Mesenteric fat pad (tissue), 1 donor: Measurements from ENCODE around the gene JPT1. TPM values are rescaled to one million over a fixed set of nuclear protein-coding genes. Genes with fewer than 3 reads are reported as not detected.

ENCODE experiments used
- DNase-seq: peaks from one replicate; pipeline ENCODE4 v3.0.0-alpha.2; 2020; ENCODE audit warnings: low spot score
- total RNA-seq: library from RNA; stranded (reverse); fragmentation: NEBNext Ultra II Directional; extraction: Animal tissue kit (Norgen Biotek cat#: 25700); gene quantifications from one replicate; pipeline ENCODE4 v1.2.1, GENCODE V29; 2021
- donor health status: DM: yes; HTN: yes; CAD: no.

Gene JPT1
- total RNA-seq, 1 donor from 2014 or later: 28.6 TPM

DNA sequence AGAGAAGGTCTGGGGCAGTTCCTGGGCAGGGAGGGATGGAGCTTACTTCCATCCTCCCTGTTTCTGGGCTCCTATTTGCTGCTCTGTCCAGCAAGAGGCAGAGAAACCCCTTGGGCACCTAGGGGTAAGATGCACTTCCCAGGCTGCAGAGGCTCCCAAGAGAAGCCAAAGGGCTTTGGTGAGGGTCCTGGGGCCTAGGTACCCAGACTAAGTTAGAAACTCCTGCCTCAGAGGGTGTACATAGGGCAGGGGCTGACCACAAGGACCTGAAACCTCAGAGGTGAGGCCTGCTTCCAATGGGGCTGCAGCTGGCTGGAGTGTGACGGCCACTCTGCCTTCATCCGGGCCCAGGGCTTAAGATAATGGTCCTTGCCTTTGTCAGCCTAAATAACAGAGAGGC, 46.1 kb downstream of the JPT1 start:
- DNase-seq: no peak

DNA sequence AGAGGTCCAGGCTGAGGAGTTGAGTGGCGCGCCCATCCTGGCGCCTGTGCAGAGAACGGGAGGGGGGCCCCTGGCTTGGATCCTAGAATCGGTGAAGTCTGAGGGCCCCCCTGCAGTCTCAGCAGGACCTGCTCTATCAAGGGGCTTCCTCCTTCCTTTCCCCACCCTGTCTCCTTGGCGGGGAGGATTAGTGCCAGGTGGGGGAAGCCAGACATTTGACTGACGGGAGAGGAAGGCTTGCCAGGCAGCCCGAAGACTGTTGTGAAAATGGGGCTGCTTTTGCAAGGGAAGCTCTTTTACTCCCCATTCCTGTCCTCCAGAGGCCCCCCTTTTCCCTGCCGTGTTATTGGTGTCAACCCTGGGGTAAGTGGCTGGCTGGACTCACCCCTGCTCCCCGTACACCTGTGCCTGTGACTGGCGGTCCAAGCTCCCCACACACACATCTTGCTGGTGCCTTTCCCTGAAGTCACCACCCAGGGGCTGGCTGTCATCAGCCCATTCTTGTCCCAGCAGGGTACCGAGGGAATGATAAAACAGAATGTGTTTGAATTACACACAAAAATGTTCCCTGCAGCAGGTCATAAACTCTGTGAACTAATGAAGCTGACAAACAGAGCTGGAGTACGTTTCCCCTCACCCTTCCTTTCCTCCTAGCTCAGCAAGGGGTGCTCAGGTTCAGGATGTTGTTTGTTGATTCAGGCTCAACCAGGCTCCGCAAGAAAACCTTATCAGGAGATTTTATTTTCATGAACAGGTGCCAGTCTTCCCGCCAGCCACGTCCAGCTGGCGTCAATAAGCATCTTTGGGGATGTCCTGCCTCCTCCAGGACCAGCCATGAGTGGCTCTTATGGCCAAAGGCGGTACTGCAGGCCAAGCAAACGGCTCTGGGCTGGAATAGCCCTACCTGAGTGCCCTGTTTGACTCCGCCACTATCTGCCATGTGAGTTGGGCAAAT, 48.9 kb downstream of the JPT1 start:
- no peak for DNase-seq

DNA sequence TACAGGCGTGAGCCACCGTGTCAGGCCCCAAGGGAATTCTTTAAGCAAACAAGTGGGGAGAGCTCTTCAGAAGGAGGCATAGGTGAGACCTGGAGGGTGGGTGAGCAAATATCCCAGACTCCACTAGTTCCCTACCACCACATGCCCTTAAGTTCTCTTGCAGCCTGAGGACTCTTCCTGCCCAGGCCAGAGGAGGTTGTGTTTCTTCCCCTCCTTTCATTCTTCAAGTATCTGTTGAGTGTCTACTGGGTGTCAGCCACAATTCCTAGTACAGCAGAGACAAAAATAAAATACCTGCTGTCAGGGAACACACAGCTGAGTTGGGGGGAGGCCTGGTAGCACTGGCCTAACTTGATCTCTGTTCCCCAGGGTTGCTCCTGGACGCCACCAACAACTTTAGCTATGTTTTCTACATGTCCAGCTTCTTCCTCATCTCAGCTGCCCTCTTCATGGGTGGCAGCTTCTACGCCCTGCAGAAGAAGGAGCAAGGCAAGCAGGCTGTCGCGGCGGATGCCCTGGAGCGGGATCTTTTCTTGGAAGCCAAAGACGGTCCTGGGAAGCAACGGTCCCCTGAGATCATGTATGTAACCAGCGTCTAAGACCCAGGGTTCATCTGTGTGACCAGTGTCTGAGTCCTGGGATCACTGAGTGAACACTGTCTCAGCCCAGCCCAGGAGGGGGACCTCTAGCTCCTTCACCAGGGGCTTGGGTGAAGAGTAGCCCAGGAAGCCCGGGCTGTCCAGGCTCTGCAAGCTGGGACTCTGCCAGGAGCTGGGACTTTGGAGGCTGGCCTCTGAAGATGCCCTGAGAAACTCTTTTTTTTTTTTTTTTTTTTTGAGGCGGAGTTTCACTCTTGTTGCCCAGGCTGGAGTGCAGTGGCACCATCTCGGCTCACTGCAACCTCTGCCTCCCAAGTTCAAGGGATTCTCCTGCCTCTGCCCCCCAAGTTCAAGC, 50.4 kb downstream of the JPT1 start:
- no peak for DNase-seq

- DNase-seq: no peak
Measured at GRCh38 chr17:75102385-75102821, 51.9 kb downstream of the JPT1 start.

- no peak for DNase-seq
Measured at GRCh38 chr17:75099881-75100595, 54.3 kb downstream of the JPT1 start.

DNA sequence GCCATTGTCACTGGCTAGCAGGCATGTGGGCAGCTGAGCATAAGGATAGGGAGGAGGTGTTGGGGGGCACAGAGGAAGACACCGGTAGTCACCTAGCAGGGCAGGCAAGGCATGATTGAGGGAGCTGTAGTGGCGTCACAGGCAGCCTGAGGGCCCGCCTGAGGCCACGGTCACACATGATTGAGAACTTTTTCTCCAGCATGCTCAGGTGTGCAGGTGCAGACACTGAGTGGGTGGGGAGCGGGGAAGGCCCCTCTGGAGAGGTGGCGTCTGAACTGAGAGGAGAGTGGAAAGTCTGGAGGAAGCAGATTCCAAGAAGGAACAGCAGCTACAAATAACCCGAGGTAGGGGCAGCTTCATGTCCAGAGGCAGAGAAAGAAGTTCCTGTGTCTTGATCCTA, 55.5 kb downstream of the JPT1 start:
- DNase-seq: no peak

GRCh38 chr17:75097865-75098264, 56.4 kb downstream of the JPT1 start:
- no peak for DNase-seq

GRCh38 chr17:75096082-75096625, 58.2 kb downstream of the JPT1 start:
- no peak for DNase-seq

DNA sequence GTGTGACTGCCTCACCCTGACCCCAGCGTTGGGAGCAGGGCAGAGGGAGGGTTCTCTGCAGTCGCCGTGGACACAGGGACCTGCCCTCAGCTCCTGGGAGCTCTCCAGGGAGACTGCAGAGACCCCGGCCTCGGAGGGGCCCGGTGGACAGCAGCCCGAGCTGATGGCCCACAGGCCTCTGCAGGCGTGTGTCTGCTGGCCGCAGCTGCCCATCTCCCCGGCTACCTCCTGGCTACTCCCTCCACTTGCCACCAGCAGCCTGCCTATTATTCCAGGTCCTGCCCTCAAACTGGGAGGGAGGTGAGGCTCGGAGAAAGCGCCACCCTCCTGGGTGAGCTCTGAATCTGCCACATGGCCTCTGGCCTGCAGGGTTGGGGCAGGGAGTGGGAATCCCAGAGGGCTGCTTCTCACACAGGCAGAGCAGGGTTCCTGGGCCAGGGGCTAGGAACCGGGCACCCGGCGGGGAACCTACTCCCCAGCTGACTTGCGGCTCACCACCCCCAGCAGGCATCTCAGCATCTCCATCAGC, 59.4 kb downstream of the JPT1 start:
- DNase-seq: no peak

DNA sequence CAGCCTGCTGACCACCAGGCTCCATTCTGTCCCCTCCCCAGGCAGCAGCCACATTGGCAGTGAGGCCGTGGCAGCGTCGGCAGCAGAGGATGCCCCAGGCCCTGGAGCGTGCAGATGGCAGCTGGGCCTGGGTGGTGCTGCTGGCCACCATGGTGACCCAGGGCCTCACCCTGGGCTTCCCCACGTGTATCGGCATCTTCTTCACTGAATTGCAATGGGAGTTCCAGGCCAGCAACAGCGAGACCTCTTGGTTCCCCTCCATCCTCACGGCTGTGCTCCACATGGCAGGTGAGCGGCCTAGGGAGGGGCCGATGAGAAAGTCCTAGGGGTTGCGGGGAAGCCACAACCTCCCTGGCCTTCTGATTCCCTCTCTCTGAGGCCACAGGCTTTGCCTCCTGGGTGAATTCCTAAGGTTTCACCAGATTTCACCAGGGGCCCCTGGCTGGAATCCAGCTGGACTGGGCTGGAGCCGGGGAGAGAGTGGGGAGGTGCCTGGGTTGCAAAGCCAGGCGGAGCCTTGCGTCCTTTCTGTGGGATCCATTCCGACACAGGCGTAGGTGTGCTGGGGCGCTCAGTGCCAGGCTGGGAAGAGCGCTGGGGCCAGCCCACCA, 60.7 kb downstream of the JPT1 start:
- no peak for DNase-seq

DNA sequence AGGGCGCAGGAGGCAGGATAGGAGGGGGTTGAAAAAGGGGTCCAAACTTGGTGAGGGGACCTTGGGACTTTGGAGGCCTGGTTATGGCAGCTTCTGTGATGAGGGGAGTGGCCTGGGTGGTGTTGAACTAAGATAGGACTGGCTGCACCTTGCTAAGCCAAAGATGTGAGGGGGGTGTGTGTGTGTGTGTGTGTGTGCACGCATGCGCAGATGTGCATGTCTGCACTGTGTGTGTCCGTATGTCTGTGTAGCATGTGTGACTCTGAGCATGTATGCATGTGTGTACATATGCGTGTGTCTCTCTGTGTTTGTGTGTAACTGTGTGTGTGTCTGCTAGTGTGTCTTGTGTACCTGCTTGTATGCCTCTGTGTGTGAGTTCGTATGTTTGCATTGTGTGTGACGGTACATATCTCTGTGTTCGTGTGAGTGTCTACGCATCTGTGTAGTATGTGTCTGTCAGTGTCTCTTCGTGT, 62.4 kb downstream of the JPT1 start:
- DNase-seq: no peak

DNA sequence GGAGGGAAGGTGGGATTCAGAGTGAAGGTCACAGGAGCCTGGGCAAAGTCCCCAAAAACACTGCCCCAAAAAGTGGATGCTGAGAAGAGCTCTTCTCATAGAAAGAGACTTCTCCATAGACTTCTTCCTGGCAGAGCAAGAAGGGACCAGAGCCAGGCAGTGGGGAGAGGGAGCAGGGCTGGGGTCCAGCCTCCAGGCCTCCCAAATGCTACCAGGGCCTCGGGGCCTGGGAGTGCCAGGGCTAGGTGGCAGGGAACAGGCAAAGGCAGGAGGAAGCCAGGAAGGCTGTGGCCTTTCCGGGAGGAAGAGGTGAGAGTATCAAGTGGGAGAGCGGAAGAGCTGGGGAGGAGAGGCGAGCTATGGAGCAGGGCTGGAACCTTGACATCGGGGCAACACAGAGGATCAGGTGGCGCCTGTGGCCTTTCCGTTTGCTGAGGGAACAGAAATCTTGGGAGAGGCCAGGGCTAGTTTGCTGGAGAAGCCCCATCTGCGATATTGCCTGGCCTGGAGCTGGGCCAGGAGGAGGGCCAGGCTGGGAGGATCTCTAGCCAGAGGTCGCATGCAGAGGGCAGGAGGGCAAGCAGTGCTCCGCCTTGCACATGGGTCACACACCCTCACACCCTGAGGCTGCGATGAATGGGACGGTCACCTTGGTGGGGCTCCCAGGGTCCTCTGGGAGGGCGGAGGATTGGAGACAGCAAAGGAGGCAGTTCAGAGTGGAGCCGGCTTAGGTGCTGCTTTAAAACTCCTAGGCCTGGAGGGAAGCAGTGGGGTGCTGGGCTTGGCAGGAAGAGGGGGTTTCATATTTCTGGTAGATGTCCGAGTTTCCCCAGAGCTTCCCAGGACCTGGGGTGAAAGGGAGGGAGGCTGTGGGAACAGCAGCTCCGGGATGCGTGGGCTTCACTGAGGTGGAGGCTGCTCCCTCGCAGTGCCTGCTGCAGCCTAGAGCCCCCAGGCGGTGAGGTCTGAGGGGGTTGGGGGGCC, 63.1 kb downstream of the JPT1 start:
- DNase-seq: no peak

- DNase-seq: no peak
Measured at GRCh38 chr17:75088465-75089417, 65.6 kb downstream of the JPT1 start.

DNA sequence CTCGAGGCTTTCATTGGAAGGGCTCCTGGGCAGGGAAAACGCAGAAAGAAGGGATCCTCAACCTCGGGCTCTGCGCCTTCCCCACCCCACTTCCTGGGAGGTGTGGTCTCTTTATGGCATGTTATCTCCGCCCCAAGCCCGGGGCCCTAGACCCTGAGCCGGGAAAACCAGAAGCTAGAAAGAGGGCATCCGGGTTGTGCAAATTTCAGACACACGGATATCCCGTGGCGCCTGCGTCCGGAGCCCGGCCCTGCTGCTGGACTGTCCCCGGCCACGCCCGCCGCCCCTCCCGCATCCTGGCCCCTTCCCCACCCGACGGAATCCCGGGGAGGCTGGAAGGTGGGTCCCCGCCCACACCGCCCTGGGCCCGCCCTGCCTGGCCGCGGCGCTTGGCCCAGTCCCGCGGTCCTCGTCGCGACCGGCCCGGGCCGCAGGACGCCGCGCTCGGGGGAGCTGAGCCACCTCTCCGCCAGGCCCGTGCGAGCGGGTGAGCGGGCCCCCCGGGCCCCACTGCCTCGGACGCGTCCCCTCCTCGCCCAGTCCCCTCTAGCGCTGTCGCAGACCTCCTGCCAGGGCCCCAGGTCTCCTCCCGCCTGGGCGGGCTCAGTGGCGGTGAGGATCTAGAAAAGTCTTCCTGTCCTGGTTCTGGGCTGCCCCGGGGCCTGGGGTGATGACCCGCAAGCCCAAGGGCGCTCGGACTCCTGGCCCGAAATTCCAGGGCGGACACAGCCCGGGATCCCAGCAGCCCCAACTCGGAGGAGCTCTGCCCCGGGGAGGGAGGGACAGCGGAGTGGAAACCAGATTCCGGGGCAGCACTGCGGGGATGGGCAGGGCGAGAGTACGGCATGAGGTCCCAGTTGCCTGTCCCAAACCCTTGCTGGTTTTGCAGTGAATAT, 66.5 kb downstream of the JPT1 start, which contains the start of gene SLC16A5:
Gene SLC16A5, plus strand, starts transcription at position 397 of the 896 bp plus-strand sequence. CDS start 5,683 bp downstream, outside the sequence.
- DNase-seq: peak; percentile 96

DNA sequence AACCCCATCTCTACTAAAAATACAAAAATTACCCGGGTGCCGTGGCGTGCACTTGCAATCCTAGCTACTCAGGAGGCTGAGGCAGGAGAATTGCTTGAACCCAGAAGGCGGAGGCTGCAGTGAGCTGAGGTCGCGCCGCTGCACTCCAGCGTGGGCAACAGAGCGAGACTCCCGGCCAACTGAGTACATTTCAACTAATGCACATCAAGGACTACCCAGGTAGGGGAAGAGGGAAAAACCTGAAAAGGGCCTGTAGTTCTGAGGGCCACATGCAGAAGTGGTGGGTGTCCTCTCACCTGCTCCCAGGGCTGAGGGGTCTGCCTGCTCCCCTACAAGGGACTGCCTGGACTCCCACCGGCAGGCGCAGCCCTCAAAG, 67.1 kb downstream of the JPT1 start:
- no peak for DNase-seq

- no peak for DNase-seq
Measured at GRCh38 chr17:75086496-75087181, 67.7 kb downstream of the JPT1 start.
